SK-N-SH (cell line): ENCODE data around the gene MACROD2. TPM values are rescaled to one million over a fixed set of nuclear protein-coding genes. Genes with fewer than 3 reads are reported as not detected.
A peak's percentile ranks its signal among the peaks of the same experiment; 100 is the strongest.

Experiments
- CTCF ChIA-PET: fragments of 300-600, 350-600 bp; formaldehyde crosslinking; extraction: SDS; loops from one replicate; lab custom pipeline; 2021; lab: Yijun Ruan, JAX
- POLR2A ChIA-PET: fragments of 350-600 bp; sonication (Branson Sonifier 250); formaldehyde crosslinking; extraction: SDS; loops from one replicate; lab custom pipeline; 2020; ENCODE audit warnings: antibody characterized with exemption, inconsistent platforms; lab: Yijun Ruan, JAX
- DNase-seq: peaks from one replicate; pipeline ENCODE4 v3.0.0; 2012
- H2AFZ ChIP-seq: fragments of 200-600 bp; sonication (generic); 2 replicates; pipeline ENCODE4 v1.8.1; 2016; ENCODE audit warnings: antibody characterized with exemption, mild to moderate bottlenecking, low read depth
- H3F3A ChIP-seq: fragments of 200-600 bp; sonication (generic); replicated peaks from 2 replicates; pipeline ENCODE3; 2016; ENCODE audit warnings: antibody characterized with exemption, mild to moderate bottlenecking; ENCODE audit not compliant: insufficient read depth
- H3K27ac ChIP-seq, 2 experiments: fragments of 200-500 bp in 1 of 2; fragments of 200-600 bp in 1 of 2; sonication (Bioruptor generic) in 1 of 2; sonication (generic), shearing (Covaris generic) in 1 of 2; 2 replicates each; pipeline versions ENCODE4 v1.5.1 to v1.6.1; 2014 to 2016; ENCODE audit warnings: low read depth in 2 of 2, inconsistent platforms in 1 of 2, low read length in 1 of 2, mild to moderate bottlenecking in 1 of 2, mixed read lengths in 1 of 2
- H3K27me3 ChIP-seq: fragments of 200-600 bp; sonication (generic), shearing (Covaris generic); 2 replicates; pipeline ENCODE4 v1.6.1; 2016; ENCODE audit warnings: mixed run types; ENCODE audit not compliant: insufficient read depth
- H3K36me3 ChIP-seq, 2 experiments: fragments of 200-500 bp in 1 of 2; fragments of 200-600 bp in 1 of 2; sonication (Bioruptor generic) in 1 of 2; sonication (generic) in 1 of 2; replicated peaks in 1 of 2; 2 replicates each; pipeline versions ENCODE3 to v1.5.1; 2014 to 2016; ENCODE audit warnings: low read length in 1 of 2, mild to moderate bottlenecking in 1 of 2; ENCODE audit not compliant: insufficient read depth in 2 of 2, control insufficient read depth in 1 of 2
- H3K4me1 ChIP-seq, 2 experiments: fragments of 200-500 bp in 1 of 2; fragments of 200-600 bp in 1 of 2; sonication (Bioruptor generic) in 1 of 2; sonication (generic), shearing (Covaris generic) in 1 of 2; 2 replicates each; pipeline versions ENCODE4 v1.5.1 to v1.6.1; 2014 to 2016; ENCODE audit warnings: low read depth in 1 of 2, low read length in 1 of 2, mixed run types in 1 of 2; ENCODE audit not compliant: insufficient read depth in 2 of 2, control insufficient read depth in 1 of 2
- H3K4me2 ChIP-seq: fragments of 200-600 bp; sonication (generic), shearing (Covaris generic); 2 replicates; pipeline ENCODE4 v1.6.1; 2017; ENCODE audit warnings: mixed run types
- H3K4me3 ChIP-seq, 2 experiments: fragments of 200-500 bp in 1 of 2; fragments of 200-600 bp in 1 of 2; sonication (Bioruptor generic) in 1 of 2; sonication (generic), shearing (Covaris generic) in 1 of 2; 2 replicates each; pipeline versions ENCODE4 v1.5.1 to v1.8.1; 2014 to 2016; ENCODE audit warnings: low read depth in 2 of 2, inconsistent platforms in 1 of 2, low read length in 1 of 2, mild to moderate bottlenecking in 1 of 2, mixed read lengths in 1 of 2, moderate library complexity in 1 of 2
- H3K79me2 ChIP-seq: fragments of 200-600 bp; sonication (generic); 2 replicates; pipeline ENCODE4 v1.8.1; 2017; ENCODE audit warnings: mild to moderate bottlenecking; ENCODE audit not compliant: insufficient read depth
- H3K9ac ChIP-seq: fragments of 200-600 bp; sonication (generic); 2 replicates; pipeline ENCODE4 v1.6.1; 2017; ENCODE audit warnings: mixed run types
- H3K9me2 ChIP-seq: fragments of 200-600 bp; sonication (generic); 2 replicates; pipeline ENCODE4 v1.6.1; 2017; ENCODE audit warnings: mixed run types
- H3K9me3 ChIP-seq: fragments of 200-600 bp; sonication (generic); 2 replicates; pipeline ENCODE4 v1.6.1; 2017; ENCODE audit warnings: mixed run types, mild to moderate bottlenecking, moderate library complexity
- H4K20me1 ChIP-seq: fragments of 200-600 bp; sonication (generic); 2 replicates; pipeline ENCODE4 v1.6.1; 2017; ENCODE audit warnings: mild to moderate bottlenecking, mixed run types; ENCODE audit not compliant: insufficient read depth
- ELF1 ChIP-seq: IDR thresholded peaks from 2 replicates; pipeline ENCODE4 v1.4.0; 2012
- EP300 ChIP-seq, 2 experiments: IDR thresholded peaks; 2 replicates each; pipeline versions ENCODE4 v1.4.0 to v1.6.1; 2012; ENCODE audit warnings: borderline replicate concordance in 1 of 2, low read depth in 1 of 2, low read length in 1 of 2
- EZH2phosphoT487 ChIP-seq: fragments of 200-600 bp; sonication (generic); IDR thresholded peaks from 2 replicates; pipeline ENCODE4 v1.6.1; 2017; ENCODE audit warnings: low read depth, mixed run types, mild to moderate bottlenecking, antibody characterized with exemption, moderate library complexity, borderline replicate concordance
- FOSL2 ChIP-seq: IDR thresholded peaks from 2 replicates; pipeline ENCODE4 v1.4.0; 2012; ENCODE audit warnings: low read depth, mild to moderate bottlenecking, moderate library complexity, borderline replicate concordance
- GABPA ChIP-seq: IDR thresholded peaks from 2 replicates; pipeline ENCODE4 v1.4.0; 2012; ENCODE audit warnings: low read depth, mild to moderate bottlenecking
- JUND ChIP-seq: IDR thresholded peaks from 2 replicates; pipeline ENCODE4 v1.4.0; 2012
- MEF2A ChIP-seq: IDR thresholded peaks from 2 replicates; pipeline ENCODE4 v1.4.0; 2012; ENCODE audit warnings: low read depth, borderline replicate concordance
- MXI1 ChIP-seq: IDR thresholded peaks from 2 replicates; pipeline ENCODE4 v1.6.1; 2012; ENCODE audit warnings: mild to moderate bottlenecking, low read depth, low read length, improper control_type of control experiment
- NFIC ChIP-seq: IDR thresholded peaks from 2 replicates; pipeline ENCODE4 v1.4.0; 2012; ENCODE audit warnings: borderline replicate concordance
- RAD21 ChIP-seq: IDR thresholded peaks from 2 replicates; pipeline ENCODE4 v1.6.1; 2012; ENCODE audit warnings: mild to moderate bottlenecking, low read length
- RCOR1 ChIP-seq: fragments of 150-350 bp; IDR thresholded peaks from 2 replicates; pipeline ENCODE4 v1.6.1; 2017; ENCODE audit warnings: antibody characterized with exemption, low read length
- RFX5 ChIP-seq: IDR thresholded peaks from 2 replicates; pipeline ENCODE4 v1.6.1; 2012; ENCODE audit warnings: mild to moderate bottlenecking, improper control_type of control experiment, low read length
- SMC3 ChIP-seq: IDR thresholded peaks from 2 replicates; pipeline ENCODE4 v1.6.1; 2012; ENCODE audit warnings: low read depth, low read length, improper control_type of control experiment
- TCF12 ChIP-seq: IDR thresholded peaks from 2 replicates; pipeline ENCODE4 v1.4.0; 2012
- TEAD4 ChIP-seq: IDR thresholded peaks from 2 replicates; pipeline ENCODE4 v1.4.0; 2012; ENCODE audit warnings: mild to moderate bottlenecking, borderline replicate concordance; ENCODE audit not compliant: insufficient read depth
- YY1 ChIP-seq: IDR thresholded peaks from 2 replicates; pipeline ENCODE4 v1.4.0; 2012; ENCODE audit warnings: low read depth, mild to moderate bottlenecking
- WGBS: methylation state at CpG from one replicate; pipeline ENCODE4 v1.1.6; 2017; ENCODE audit warnings: low lambda C conversion rate; 5-methylcytosine and 5-hydroxymethylcytosine counted together
- polyA plus RNA-seq, 3 experiments: library from polyadenylated mRNA; depleted of rRNA; stranded (reverse); fragments of >200 nt; gene quantifications; 2 replicates each; pipeline ENCODE4 v1.2.3, GENCODE V29; 2012
- TF ChIP-seq, protein P1 (sequence below): fragments of 150-350 bp; IDR thresholded peaks from 2 replicates; pipeline ENCODE4 v1.6.1; 2016; ENCODE audit warnings: mild to moderate bottlenecking, low read depth, low read length
- TF ChIP-seq, protein P2 (sequence below): IDR thresholded peaks from 2 replicates; pipeline ENCODE4 v1.4.0; 2012; ENCODE audit warnings: low read depth

MACROD2 gene
- polyA plus RNA-seq, 1 of the 3 experiments (the other 2 are of a cell fraction): 0.33 TPM

DNA sequence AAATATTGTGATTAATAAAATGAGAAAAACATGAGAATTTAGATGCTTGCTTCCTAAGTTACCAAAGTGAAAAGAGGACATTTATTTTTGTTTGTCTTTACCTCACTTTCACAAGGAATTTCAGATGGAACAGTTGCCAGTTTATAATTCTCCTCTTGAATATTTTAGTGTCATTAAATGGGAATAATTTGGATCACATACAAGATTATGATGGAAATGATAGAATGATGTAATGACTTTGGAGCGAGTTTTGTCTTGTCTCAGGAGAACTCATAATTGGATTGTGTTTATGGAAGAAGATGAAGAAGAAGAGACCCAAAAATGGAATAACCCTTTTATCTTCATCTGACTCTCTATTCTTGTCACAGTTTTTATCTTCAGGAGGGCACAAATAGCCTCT, 515.0 kb downstream of the MACROD2 start:
- Histone ChIP-seq H3K4me2 (no peak overlapping the region), H3K9me2 (no peaks in the 10 kb centered on the region), H4K20me1 (no peaks in the 10 kb centered on the region), H2AFZ (no peak overlapping the region), H3K27ac (no peak overlapping the region), H3F3A (no peaks in the 10 kb centered on the region), H3K9ac (no peak overlapping the region), H3K4me3 (no peak overlapping the region), H3K9me3 (no peaks in the 10 kb centered on the region), H3K36me3 (no peaks in the 10 kb centered on the region), H3K79me2 (no peaks in the 10 kb centered on the region), H3K4me1 (no peaks in the 10 kb centered on the region; a peak in 1 of 4 replicates), H3K27me3 (no peaks in the 10 kb centered on the region)
- 68% methylated on average over 1 of the region's 1 CpG for WGBS
- ChIA-PET POLR2A (no interaction called here), CTCF (no interaction called here)
- no peak for DNase-seq
- no peak for TF ChIP-seq ELF1
- no peak for TF ChIP-seq RFX5
- no peak for TF ChIP-seq TCF12
- no peak for TF ChIP-seq GABPA
- no peak for TF ChIP-seq RAD21
- TF ChIP-seq JUND: no peak
- no peak for TF ChIP-seq FOSL2
- TF ChIP-seq YY1: no peak
- TF ChIP-seq, protein P1, sequence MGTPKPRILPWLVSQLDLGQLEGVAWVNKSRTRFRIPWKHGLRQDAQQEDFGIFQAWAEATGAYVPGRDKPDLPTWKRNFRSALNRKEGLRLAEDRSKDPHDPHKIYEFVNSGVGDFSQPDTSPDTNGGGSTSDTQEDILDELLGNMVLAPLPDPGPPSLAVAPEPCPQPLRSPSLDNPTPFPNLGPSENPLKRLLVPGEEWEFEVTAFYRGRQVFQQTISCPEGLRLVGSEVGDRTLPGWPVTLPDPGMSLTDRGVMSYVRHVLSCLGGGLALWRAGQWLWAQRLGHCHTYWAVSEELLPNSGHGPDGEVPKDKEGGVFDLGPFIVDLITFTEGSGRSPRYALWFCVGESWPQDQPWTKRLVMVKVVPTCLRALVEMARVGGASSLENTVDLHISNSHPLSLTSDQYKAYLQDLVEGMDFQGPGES: no peak
- no peak for TF ChIP-seq NFIC
- TF ChIP-seq SMC3: no peak
- TF ChIP-seq MXI1: no peak
- no peak for TF ChIP-seq EZH2phosphoT487
- TF ChIP-seq, protein P2, sequence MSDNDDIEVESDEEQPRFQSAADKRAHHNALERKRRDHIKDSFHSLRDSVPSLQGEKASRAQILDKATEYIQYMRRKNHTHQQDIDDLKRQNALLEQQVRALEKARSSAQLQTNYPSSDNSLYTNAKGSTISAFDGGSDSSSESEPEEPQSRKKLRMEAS: no peak
- no peak for TF ChIP-seq MEF2A
- TF ChIP-seq RCOR1: no peak

DNA sequence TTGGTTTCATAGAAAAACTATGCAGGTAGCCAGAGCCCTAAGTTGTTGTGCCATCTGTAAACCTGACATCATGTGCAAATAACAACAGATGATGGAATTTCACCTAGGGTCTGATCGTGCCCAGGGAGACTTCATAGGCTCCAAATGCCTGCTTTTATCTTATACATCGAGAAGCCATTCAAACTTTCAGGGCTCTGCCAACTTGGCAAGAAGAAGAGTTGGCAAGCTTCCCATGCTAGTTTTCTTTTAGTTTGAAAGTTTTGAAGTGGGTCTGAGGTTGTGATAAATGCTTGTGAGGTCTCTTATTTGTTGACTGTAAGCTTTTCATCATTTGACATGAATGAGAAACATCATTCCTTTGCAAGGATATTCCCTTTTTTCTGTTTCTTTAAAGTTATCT, 517.5 kb downstream of the MACROD2 start:
- Histone ChIP-seq H3K9me2 (no peaks in the 10 kb centered on the region), H3K79me2 (no peaks in the 10 kb centered on the region), H4K20me1 (no peaks in the 10 kb centered on the region), H3K4me3 (no peak overlapping the region), H3K4me2 (no peak overlapping the region), H3K9ac (no peak overlapping the region), H3K36me3 (no peaks in the 10 kb centered on the region), H2AFZ (no peak overlapping the region), H3F3A (no peaks in the 10 kb centered on the region), H3K4me1 (no peaks in the 10 kb centered on the region; a peak in 1 of 4 replicates), H3K27me3 (no peaks in the 10 kb centered on the region), H3K9me3 (no peaks in the 10 kb centered on the region), H3K27ac (no peak overlapping the region)
- ChIA-PET CTCF (interaction anchor here (1.0 kb wide), 1 partner anchor 9 kb away, joined by 4 read pairs; no protein-coding TSS in a partner anchor), POLR2A (no interaction called here)
- 4% methylated on average over 2 of the region's 2 CpGs for WGBS
- DNase-seq: no peak
- TF ChIP-seq TEAD4: no peak
- no peak for TF ChIP-seq EP300 (IDR thresholded peaks at IDR 0.05; ENCODE audit: borderline replicate concordance in 1 of 2, low read depth in 1 of 2, low read length in 1 of 2)
- TF ChIP-seq NFIC: 0 out of 2 replicates have a peak, but pooled peaks have one; percentile 16
